ENCODE measurements around the gene PEPD.
A peak's percentile ranks its signal among the peaks of the same experiment; 100 is the strongest.

PEPD gene

DNA sequence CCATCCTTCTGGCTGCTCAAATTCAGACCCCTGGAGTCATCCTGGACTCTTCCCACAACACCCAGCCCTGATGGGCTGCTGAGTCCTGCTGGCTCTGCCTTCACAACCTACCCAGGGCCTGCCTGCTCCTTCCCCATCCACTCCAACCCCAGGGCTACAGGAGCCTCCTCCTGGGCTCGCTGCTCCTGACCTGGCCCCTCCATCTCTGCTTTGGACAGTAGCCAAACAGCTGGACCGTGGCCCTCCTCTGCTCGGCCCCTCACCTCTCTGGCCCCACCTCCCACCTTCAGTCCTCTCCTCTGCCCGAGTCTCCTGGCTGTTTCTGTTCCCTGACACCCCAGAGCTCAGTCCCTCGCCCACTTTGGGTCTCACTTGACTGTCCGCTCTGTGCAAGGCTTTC lies 81.3 kb downstream of the PEPD start:
- DNase-seq (ENCODE audit: low read depth in 2 of 2): no peak

- DNase-seq (ENCODE audit: low read depth in 2 of 2): no peak
Measured at GRCh38 chr19:33438987-33439781, 82.4 kb downstream of the PEPD start.

DNA sequence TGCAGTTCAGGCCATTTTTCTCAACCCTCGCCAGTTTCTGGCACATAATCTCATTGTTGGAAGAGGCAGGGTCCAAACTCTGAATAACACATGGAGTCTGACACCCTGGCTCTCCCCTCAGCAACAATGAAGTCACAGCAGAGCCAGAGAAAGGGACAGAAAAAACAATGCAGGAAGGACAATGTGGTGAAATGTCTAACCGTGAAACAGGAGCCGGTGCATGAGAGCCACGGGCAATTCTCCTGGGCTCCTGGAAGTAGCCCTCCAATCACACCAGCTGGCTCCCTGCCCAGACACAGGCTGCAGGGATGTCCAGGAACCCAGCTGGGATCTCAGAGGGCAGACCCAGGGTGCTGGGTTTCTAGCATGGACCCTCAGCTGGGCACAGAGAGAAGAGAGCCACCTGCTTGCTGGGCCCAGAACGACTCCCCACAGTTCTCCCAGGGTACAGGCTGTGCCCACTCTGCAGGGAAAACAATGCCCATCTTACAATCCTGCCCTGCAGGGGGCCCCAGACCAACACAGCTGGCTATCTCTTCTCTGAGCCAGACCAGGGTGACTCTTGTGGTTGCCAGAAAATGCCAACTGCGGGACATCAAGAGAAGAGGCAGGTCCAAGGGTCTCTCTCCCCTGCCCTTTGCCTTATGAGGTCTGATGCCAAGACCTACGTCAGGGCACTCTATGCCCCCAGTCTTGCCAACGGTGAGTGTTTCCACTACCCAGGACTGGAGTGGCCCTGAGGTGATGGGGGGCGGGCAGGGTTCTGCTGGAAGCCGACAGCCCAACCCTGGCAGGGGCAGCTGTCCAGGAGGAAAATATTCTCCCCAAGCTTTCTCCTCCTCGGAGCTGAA lies 83.5 kb downstream of the PEPD start:
- DNase-seq (ENCODE audit: low read depth in 2 of 2): no peak

DNA sequence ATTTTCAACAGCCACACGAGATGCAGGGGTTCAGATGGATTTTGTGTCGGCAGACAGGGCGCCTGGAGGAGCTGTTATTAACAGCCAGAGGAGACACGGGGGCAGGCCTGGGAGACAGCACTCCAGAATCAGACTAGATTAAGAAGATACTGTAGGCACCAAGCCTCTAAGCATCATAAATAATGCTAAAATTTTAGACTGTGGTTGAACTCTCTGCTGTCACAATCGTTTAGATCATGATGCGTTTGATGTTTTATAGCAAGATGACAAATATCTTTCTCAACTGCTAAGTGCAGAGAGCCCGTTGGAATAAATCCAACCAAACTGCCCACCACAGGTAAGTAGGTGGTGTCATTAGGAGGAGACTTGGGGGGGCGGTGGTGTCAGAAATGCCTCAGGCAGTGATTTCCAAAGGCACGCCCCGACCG lies 84.2 kb downstream of the PEPD start:
- no peak for DNase-seq (ENCODE audit: low read depth in 2 of 2)

- no peak for DNase-seq (ENCODE audit: low read depth in 2 of 2)
Measured at GRCh38 chr19:33436360-33437345, 84.9 kb downstream of the PEPD start.

GRCh38 chr19:33435706-33436359 lies 85.8 kb downstream of the PEPD start:
- DNase-seq (ENCODE audit: low read depth in 2 of 2): no peak

GRCh38 chr19:33434886-33435705 lies 86.5 kb downstream of the PEPD start:
- no peak for DNase-seq (ENCODE audit: low read depth in 2 of 2)

GRCh38 chr19:33434069-33434885 lies 87.3 kb downstream of the PEPD start:
- no peak for DNase-seq (ENCODE audit: low read depth in 2 of 2)

DNA sequence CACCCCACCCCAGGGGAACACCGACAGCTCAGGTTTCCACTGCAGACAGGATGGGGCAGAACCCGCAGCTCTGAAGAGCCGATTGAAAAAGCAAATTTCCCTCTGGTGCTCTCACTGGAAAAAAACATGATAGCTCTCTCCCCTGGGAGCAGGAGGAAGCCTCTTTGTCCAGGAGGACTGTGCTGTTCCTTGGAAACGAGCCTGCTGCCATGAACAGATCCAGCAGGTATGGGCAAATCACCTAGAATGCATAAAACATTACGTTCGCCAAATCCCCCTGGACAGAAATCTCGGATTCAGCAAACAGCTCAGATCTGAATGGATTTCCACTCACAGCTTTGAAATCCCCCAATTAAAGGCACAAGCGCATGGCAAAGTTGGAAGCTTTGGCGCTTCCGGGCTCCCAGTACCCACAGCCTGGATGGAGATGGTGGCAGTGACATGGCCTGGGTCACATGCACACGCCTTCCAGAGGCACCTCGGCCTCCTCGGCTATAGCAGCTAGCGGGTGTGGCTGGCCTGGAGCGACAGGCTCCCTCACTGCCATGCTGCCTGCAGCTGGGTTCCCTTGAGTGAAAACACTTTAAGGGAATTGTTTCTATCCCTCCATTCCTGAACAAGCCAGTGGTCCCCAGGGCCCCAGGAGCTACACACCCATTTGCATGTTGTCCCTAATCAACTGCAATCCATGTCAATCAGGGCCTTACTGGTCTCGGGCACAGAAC lies 89.0 kb downstream of the PEPD start:
- no peak for DNase-seq (ENCODE audit: low read depth in 2 of 2)

GRCh38 chr19:33432015-33432414 lies 89.6 kb downstream of the PEPD start:
- no peak for DNase-seq (ENCODE audit: low read depth in 2 of 2)

- DNase-seq (ENCODE audit: low read depth in 2 of 2): peak; percentile 27 to 43
Measured at GRCh38 chr19:33430674-33431277, 90.8 kb downstream of the PEPD start.

- no peak for DNase-seq (ENCODE audit: low read depth in 2 of 2)
Measured at GRCh38 chr19:33429891-33430673, 91.5 kb downstream of the PEPD start.

GRCh38 chr19:33428627-33429125 lies 92.9 kb downstream of the PEPD start:
- DNase-seq (ENCODE audit: low read depth in 2 of 2): no peak

DNA sequence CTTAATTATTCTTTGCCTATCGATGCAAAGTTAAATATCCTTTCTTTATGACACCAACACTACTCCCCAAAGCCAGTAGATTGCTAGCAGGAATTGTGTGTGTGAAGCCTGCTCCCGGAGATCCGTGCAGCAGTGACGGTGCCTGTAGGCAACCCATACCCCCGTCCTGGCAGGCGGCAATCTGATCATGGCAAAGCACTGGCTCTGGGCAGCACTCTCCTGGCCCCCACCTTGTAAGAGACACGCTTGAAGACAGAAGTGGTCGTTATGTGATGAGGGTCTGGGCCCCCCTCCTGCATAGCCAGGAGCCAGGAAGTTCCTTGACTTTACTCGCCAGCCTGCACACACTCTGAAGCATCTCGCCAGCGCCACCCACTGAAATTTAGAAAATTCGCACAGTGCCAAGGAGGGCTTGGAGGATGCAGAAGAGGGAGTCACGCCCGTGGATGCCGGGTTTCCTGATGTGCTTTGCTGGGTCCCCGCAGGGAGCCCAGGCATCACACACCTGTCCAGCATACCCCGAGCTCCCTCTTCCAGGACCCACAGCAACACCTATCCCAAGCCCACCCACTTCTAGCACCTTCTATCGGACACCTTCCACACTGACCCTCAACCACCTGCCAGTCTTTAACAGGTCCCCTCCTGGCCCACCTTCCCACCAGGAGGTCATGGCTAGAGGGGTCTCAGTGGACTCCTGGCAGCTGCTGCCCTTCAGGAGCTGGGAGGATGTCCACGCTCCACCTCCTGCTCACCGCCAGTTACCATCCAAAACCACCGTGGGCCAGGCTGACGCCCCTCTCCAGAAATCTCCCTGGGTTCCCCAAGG lies 93.6 kb downstream of the PEPD start:
- DNase-seq (ENCODE audit: low read depth in 2 of 2): no peak

- DNase-seq (ENCODE audit: low read depth in 2 of 2): no peak
Measured at GRCh38 chr19:33426621-33427361, 94.8 kb downstream of the PEPD start.

DNA sequence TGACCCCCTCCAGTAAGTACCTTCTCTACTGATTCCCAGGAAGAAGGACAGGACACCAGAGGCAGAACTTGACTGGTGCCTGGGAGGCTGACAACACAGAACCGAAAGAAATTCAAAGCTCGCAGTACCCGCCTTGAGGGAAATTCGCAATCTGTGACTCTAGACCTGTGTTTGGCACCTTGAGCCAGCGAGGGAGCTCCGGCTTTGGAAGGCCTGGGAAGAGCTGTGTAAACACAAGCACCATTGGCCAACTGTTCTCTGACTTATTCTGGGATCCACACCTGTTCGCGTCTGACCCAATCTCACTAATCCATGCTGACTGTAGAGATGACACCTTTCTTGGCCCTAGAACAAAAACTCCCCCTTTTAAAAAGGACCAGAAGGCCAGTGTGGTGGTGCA lies 97.4 kb downstream of the PEPD start:
- no peak for DNase-seq (ENCODE audit: low read depth in 2 of 2)
